Mucosa of gallbladder (tissue), 1 donor: ENCODE measurements around the gene ZNF217. TPM values are rescaled to one million over a fixed set of nuclear protein-coding genes. Genes with fewer than 3 reads are reported as not detected.
A peak's percentile ranks its signal among the peaks of the same experiment; 100 is the strongest.
"Not testable (repeated sequence)": the region's sequence is repeated elsewhere in the genome, so short reads cannot be mapped to it uniquely, and the experiment has no call there.

Experiments used
- DNase-seq: peaks from one replicate; pipeline ENCODE4 v3.0.0-alpha.2; 2020; ENCODE audit warnings: low spot score
- total RNA-seq: library from RNA; stranded (reverse); gene quantifications from one replicate; pipeline ENCODE4 v1.2.1, GENCODE V29; 2021
- donor health status: DM: no; HTN: no; CAD: no.

ZNF217 gene
- total RNA-seq, 1 donor from 2014 or later: 45.4 TPM

DNA sequence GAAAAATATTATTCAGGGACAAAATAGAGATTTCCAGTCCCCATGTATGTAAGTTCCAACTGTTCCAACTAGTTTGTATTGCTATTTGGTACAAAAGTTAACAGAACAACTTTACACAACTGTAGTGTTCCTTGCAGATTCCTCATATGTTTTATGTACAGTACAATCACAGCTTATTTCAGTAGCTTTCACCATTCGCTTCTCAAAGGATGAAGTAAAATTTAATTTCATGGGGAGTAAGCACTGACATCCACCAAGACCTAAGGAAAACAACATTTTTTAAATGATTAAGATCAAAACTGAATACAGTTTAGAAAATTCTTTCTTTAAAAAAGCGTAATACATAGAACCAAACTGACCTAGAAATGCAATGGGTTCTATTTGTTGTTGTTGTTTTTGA, 24.6 kb downstream of the ZNF217 start:
- no peak for DNase-seq

DNA sequence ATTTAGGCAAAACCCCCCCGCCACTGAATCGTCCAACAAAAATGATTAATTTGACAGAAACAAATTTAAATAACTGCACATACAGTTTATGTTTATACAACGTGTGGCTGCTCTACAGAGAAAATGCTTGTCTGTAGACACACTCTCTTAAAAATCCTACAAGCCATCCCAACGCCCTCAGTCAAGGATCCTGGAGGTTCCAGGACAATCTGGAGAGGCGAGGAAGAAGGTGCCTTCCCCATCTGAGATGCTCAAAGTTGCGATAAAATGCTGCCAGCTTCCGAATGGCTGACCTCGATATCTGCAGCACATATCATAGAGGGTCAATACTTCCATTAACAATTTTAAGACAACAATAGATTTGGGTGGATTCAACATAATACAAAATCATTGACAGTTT, 25.3 kb downstream of the ZNF217 start:
- DNase-seq: no peak

DNA sequence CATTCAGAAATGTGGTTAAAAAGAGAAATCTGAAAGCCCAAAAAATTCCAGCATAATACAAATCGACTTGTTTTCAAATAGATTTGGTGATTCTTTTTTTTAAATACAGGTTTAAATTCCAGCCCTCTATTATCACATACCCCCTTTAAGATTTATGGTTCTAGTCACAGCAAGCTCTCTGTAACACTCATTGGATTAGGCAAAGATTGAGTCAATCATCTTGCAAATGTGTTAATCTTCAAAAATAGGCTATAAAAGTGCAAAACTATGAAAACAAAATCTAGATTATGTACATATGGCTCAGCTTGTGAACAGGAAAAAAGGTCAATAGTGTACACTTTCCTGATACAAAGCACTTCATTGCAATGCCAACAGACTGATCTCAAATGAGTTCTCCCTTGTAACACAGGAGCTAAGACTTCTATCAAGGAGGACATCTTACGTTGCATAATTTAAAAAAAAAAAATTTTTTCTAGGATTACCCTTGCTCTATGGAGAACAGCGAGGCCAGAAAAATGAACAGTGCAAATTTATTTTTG, 26.2 kb downstream of the ZNF217 start:
- no peak for DNase-seq

DNA sequence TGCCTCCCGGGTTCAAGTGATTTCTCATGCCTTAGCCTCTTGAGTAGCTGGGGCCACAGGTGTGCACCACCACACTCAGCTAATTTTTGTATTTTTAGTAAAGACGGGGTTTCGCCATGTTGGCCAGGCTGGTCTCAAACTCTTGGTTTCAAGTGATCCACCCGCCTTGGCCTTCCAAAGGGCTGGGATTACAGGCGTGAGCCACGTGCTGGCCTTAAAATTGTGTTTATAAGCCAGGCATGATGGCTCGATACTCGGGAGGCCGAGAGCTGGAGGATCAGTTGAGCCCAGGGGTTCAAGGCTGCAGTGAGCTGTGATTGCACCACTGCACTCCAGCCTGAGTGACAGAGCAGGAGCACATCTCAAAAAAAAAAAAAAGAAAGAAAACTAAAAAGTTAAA, 27.0 kb downstream of the ZNF217 start:
- DNase-seq: not testable (repeated sequence)

DNA sequence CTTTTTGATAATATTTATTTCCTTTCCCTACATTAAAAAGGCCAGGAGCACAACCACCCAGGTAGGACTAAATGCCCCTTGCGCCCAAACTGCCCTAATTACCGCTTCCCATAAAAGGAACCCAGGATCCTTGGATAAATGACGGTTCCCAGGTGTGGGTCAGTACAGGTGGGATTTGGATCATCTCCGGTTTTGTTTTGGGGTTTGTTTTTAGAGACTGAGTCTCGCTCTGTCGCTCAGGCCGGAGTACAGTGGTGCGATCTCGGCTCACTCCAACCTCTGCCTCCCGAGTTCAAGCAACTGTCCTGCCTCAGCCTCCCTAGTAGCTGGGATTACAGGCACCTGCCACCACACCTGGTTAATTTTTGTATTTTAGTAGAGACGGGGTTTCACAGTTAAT, 28.4 kb downstream of the ZNF217 start:
- no peak for DNase-seq

DNA sequence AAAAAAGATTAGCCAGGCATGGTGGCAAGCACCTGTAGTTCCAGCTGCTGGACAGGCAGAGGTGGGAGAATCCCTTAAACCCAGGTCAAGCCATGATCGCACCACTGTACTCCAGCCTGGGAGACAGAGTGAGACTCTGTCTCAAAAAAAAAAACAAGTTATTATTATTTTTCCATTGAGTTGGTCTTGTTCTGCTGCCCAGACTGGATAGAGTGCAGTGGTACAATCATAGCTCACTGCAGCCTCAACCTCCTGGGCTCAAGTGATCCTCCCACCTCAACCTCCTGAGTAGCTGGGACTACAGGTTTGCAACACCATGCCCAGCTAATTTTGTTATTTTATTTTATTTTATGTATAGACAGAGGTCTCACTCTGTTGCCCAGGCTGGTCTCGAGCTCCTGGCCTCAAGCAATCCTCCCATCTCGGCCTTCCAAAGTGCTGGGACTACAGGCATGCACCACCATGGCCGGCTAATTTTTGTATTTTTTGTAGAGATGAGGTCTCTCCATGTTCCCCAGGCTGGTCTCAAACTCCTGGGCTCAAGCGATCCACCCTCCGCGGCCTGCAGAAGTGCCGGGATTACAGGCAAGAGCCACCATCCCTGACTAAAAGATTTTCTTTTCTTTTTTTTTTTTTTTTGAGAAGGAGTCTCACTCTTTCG, 31.4 kb downstream of the ZNF217 start:
- DNase-seq: not testable (repeated sequence)

DNA sequence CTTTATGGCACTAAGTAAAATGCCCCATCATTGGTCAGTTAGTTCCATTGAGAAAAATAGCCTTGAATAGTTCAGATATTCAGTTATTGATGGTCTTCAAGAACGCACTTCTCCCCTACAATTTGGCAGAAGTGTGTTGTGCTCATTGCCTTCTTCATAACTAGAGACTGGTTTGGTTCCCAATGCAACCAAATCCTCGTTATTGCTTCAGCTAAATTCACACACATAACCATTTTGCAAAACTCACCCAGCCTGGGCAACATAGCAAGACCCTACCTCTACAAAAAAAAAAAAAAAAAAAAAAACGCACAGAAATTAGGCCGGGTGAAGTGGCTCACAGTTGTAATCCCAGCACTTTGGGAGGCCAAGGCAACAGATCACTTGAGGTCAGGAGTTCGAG, 32.1 kb downstream of the ZNF217 start:
- DNase-seq: no peak

DNA sequence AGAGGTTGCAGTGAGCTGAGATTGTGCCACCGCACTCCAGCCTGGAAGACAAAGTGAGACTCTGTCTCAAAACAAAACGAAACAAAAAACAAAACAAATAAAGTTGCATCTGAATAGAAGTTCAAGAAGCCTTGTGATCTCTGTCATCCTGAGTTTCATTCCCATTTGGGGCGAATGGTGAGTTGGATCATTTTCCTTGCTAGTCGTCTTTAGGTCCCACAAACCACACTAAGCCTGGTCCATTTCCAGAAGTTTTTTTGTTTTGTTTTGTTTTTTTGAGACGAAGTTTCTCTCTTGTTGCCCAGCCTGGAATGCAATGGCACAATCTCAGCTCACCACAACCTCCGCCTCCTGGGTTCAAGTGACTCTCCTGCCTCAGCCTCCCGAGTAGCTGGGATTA, 33.8 kb downstream of the ZNF217 start:
- no peak for DNase-seq

DNA sequence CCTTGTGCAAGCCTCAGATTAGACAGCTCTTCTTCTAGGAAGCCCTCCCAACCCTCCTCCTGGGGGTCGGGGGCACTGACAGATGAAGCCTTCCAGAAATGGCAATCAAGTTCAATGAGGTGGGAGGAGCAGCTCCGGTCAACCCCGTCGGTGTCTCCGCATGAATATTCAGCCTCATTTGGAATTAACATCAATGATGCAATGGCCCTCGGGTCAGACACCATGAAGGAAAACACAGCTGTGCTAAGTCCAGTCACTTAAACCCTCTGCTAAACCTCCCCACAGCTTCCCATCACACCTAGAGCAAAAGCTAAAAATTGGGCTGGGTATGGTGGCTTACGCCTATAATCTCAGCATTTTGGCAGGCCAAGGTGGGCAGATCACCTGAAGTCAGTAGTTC, 36.5 kb downstream of the ZNF217 start:
- no peak for DNase-seq

DNA sequence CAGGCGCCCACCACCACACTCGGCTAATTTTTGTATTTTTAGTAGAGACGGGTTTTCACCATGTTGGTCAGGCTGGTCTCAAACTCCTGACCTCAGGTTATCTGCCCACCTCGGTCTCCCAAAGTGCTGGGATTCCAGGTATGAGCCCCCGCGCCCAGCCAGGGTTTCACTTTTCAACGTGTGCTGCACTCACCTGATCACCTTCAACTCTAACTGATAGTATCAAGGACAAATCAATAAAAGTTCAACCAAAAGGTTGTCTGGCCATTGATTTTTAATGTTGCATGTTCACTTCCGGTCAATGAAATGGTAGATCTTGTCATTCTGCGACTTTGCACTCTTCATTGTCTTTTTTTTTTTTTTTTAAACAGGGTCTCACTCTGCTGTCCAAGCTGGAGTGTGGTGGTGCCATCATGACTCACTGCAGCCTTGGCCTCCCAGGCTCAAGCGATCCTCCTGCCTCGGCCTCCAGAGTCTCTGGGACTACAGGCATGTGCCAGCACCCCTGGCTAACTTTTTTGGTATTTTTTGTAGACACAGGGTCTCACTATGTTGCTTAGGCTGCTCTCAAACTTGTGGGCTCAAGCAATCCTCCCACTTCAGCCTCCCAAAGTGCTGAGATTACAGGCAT, 37.3 kb downstream of the ZNF217 start:
- no peak for DNase-seq

DNA sequence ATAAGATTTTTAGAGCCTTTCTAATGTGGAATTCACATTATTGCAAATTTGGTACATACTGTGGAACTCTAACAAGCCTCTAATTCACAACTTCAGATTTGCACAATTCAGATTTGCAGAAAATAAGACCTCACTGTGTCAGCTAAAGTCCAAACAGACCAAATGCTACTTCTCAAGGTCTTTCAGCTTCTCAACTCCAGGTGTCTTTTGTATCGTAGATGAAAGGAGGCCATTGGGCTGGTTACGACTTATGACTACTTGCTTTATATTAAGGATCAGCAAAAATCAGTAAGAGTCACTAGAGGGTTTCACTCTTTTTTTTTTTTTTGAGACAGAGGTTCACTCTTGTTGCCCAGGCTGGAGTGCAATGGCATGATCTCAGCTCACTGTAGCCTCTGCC, 37.8 kb downstream of the ZNF217 start:
- no peak for DNase-seq

DNA sequence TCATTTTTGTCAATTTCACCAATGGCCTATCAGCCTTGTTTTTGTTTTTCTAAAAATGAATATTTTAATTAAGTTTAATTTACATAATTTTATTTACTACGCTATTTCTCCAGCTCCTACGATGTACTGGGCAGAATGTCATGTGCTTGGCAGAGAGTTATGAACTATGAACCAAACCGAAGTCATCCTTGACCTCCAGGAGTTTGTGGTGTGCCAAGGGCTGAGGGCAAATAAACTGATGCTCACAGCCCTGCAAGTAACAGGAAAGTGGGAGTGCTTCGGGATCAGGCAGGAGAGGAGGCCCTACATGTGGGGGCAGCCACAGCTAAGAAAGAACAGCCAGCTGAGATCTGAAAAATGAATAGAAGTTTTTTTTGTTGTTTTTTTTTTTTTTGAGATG, 38.6 kb downstream of the ZNF217 start:
- DNase-seq: no peak

DNA sequence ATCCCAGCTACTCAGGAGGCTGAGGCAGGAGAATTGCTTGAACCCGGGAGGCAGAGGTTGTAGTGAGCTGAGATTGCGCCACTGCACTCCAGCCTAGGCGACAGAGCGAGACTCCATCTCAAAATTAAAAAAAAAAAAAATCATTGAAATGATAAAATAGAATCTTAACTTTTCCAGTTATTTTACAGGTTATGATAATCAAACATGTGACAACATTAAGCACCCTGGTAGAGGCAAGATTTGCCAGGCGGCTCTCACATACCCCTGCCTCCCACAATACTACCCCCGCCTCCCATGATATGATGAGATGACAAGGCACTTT, 41.1 kb downstream of the ZNF217 start:
- DNase-seq: not testable (repeated sequence)

DNA sequence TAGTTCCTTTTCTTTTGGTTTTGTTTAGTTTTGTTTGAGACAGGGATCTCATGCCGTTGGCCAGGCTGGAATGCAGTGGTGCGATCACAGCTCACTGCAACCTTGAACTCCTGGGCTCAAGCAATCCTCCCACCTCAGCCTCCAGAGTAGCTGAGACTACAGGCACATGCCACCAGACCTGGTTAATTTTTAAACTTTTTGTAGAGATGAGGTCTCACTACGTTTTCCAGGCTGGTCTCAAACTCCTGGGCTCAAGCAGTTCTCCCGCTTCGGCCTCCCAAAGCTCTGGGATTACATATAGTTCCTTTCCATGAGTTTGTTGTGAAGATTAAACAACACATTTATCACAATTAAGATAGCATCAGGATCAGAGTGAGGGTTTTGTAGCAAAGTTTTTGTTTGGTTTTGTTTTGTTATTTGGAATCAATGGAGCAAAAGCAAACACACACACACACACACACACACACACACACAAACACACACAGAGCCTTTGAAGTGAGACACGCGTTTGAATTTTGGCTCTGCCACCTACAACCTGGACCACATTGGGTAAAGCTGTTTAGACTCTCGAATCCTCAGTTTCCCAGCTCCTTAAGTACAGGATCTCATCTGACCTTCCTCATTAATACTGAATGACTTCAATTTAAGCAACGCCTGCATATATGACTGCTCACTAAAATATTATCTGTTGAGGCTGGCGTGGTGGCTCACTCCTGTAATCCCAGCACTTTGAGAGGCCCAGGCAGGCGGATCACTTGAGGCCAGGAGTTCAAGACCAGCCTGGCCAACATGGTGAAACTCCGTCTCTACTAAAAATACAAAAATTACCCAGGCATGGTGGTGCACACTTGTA, 41.7 kb downstream of the ZNF217 start:
- DNase-seq: not testable (repeated sequence)

DNA sequence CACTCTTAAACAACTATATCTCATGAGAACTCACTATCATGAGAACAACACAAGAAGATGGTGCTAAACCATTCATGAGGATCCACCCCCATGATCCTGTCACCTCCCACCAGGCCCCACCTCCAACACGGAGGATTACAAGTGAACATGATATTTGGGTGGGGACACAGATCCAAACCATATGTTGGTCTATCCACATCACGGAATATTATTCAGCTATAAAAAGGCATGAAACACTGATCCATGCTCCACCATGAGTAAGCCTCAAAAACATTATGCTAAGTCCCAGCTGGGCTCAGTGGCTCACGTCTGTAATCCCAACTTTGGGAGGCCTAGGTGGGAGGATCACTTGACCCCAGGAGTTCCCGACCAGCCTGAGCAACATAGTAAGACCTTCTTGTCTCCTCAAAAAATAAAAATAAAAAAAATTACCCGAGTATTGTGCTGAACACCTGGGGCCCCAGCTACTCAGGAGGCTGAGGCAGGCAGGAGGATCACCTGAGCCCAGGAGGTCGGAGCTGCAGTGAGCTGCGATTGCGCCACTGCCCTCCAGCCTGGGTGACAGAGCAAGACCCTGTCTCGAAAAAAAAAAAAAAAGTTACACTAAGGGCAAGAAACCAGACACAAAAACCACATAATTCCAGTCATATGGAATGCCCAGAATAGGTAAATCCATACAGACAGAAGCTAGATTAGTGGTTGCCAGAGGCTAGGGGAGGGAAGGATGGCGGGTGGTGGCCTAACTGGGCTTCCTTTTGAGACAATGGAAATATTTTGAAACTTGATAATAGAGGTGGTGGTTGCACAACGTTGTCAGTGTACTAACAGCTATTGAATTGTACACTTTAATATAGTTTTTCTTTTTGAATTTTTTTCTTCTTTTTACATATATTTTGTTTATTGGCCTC, 43.1 kb downstream of the ZNF217 start:
- no peak for DNase-seq

DNA sequence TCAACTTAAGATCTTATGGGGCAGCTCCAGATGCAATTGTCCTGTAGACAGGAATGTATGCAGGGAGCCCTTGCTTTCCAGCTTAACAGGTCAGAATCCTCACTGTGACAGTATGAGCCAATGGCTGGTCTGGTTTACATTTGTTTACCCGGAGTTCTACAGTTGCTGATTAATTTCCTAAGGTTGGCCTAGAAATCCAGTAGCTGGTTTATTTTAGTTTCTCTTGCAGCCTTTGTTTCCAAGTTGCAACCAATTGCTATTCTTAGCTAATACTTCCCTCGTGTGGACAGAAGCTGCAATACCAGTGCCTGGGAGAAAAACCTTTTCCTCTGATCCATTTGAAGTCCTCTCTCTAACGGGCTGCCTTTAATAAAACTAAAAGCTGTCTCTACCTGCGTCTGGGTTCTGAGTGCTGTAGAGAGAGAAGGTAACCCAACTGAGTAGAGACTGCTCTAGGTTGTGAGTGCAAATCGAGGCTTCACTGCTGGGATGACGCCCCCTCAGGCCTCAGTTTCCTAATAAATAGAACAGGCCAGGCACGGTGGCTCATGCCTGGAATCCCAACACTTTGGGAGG, 45.9 kb downstream of the ZNF217 start:
- peak; percentile 50 for DNase-seq

DNA sequence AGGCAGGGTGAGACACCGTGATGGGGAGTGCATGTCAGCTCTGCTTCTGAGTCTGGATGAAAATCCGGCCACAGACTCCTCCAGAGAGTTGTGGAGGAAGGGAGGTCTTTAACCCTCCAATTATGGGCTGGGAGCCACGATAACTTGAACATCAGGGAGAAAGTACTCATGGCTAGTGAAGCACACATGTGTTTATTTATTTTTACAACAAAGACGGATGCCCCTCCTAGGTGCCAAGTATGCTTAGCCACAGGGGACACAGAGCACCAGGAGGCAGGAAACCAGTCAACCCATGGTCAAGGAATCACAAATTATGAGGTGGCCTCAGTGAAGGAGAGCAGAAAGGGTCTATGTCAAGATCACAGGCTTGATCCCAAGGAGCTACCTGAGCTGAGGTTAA, 54.1 kb downstream of the ZNF217 start:
- DNase-seq: no peak

DNA sequence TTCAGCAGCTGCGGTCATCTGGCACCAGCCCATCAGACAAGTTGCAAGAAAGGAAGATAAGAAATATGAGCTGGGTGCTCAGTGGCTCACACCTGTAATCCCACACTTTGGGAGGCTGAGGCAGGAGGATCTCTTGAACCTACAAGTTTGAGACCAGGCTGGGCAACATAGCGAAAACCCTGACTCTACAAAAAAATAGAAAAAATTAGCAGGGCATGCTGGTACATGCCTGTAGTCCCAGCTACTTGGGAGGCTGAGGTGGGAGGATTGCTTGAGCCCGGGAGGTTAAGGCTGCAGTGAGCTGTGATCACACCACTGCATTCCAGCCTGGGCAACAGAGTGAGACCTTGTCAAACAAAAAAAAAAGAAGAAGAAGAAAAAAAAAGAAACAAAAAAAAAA, 57.3 kb downstream of the ZNF217 start:
- DNase-seq: not testable (repeated sequence)

DNA sequence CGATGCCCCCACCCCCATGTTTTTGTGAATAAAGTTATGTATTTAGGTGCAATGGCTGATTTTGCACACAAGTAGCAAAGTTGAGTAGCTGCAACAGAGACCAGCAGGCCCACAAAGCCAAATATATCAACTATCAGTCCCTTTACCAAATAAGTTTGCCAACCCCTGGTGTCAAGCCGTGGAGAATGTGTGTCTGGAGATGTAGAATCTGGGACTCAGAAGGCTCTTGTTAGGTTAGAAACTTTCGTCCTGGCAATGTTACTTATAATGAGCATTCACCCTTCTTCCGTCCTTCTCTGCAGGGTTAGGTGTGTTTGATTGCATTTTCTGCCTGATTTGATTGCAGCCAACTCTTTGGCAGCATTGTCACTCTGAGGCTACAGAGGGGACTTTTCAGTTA, 57.8 kb downstream of the ZNF217 start:
- no peak for DNase-seq

DNA sequence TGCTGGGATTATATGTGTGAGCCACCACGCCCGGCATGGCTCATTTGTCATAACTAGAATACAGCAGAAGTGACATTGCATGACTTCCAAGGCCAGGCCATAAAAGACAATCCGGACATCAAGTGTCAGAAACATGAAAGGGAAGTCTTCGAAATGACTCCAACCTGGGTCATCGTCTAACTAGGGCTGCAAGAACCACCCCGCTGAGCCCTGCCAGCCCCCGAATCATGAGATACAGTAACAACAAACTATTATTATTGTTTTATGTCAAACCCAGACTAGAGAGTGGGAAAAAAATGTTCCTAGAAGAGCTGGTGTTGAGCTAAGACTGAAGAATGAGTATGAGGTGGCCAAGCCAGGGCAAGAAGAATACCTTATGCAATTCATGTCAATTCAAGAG, 59.6 kb downstream of the ZNF217 start:
- DNase-seq: no peak

DNA sequence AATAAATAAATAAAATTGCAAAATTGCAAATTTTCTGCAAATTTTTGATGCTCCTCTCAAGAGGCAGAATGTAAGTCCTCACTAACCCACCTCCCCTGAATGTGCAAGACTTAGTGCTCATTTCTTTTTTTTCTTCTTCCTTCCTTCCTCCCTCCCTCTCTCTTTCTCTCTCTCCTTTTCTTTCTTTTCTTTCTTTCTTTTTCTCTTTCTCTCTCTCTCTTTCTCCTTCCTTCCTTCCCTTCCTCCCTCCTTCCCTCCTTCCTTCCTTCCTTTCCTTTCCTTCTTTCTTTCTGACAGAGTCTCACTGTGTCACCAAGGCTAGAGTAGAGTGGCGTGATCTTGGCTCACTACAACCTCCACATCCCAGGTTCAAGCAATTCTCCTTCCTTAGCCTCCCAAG, 60.1 kb downstream of the ZNF217 start:
- DNase-seq: no peak
